Activated B cell treated with CpG ODN at 0.5 μM for 24 hours (primary cell): ENCODE data around the gene PMEPA1. TPM values are rescaled to one million over a fixed set of nuclear protein-coding genes. Genes with fewer than 3 reads are reported as not detected.

Experiments
- ATAC-seq: fragments of 200-7000 bp; cut with Tn5 transposase; one replicate; pipeline ENCODE4 v1.10.0; 2021; ENCODE audit warnings: low read depth, mild to moderate bottlenecking, moderate library complexity
- CTCF ChIA-PET: fragments of 350-600 bp; sonication (Branson Sonifier 250); formaldehyde crosslinking; loops from one replicate; lab custom pipeline; 2021; ENCODE audit warnings: antibody characterized with exemption; lab: Charles Lee
- POLR2A ChIA-PET: fragments of 350-600 bp; sonication (Branson Sonifier 250); formaldehyde crosslinking; loops from one replicate; lab custom pipeline; 2021; ENCODE audit warnings: antibody characterized with exemption; lab: Charles Lee
- DNase-seq: peaks from one replicate; pipeline ENCODE4 v3.0.0; 2022
- H3K27ac Mint-ChIP-seq: one replicate; pipeline ENCODE4 v1.8.0; 2020; ENCODE audit warnings: mixed read lengths
- H3K27me3 Mint-ChIP-seq: one replicate; pipeline ENCODE4 v1.8.0; 2021; ENCODE audit warnings: mixed read lengths
- H3K36me3 Mint-ChIP-seq: one replicate; pipeline ENCODE4 v1.8.0; 2021; ENCODE audit warnings: low read depth, mixed read lengths
- H3K4me1 Mint-ChIP-seq: one replicate; pipeline ENCODE4 v1.8.0; 2021; ENCODE audit warnings: mixed read lengths
- H3K4me3 Mint-ChIP-seq: one replicate; pipeline ENCODE4 v1.8.0; 2020; ENCODE audit warnings: mild to moderate bottlenecking, mixed read lengths
- H3K9me3 Mint-ChIP-seq: one replicate; pipeline ENCODE4 v1.8.0; 2020; ENCODE audit warnings: mixed read lengths
- intact Hi-C: fragments of 100-400 bp; cut with micrococcal nuclease; formaldehyde crosslinking; loops from one replicate; pipeline ENCODE4 v1.15.1; 2024
- total RNA-seq: library from RNA; stranded (reverse); gene quantifications from 2 replicates; pipeline ENCODE4 v1.2.3, GENCODE V29; 2022
- TF ChIP-seq, protein P1 (sequence below): fragments of 200-600 bp; IDR thresholded peaks from one replicate; pipeline ENCODE4 v1.8.0; 2022; ENCODE audit warnings: antibody characterized with exemption, mild to moderate bottlenecking

Gene PMEPA1
- total RNA-seq, 1 donor from 2014 or later = 34.8 TPM

DNA sequence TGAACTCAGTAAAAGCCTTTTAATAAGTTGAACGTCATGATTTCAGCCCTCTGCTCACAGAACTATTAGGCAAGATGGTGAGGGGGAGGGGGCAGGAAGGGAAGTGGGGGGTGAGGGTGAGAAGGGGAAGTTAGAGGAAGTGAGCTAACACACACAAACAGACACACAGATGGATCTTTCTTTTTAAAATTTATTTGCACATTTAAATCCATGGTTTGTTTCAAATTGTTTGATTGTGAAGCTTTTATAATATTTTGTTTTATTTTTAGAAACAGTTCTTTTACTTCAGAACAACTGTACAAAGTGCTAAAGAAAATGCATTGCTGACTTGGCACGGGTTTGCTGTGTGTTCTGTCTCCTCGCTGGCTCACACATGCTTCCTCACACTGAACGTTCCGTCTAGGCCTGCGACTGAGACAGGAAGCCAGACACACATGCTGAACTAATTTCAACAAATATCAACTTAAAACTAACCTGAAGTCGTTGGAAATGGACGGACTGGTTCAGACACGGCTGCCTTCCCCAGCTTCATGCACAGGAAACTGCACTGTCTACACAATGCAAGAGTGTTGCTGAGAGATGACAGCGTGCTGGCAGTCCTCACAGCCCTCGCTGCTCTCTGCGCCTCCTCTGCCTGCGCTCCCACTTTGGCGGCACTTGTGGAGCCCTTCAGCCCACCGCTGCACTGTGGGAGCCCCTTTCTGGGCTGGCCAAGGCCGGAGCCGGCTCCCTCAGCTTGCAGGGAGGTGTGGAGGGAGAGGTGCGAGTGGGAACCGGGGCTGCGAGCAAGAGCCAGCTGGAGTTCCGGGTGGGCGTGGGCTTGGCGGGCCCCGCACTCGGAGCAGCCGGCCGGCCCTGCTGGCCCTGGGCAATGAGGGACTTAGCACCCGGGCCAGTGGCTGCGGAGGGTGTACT lies 81.5 kb downstream of the PMEPA1 start:
- intact Hi-C loops = loop anchor here (1.0 to 10.0 kb wide), 5 partner anchors 8 to 1496 kb away; partner anchors contain the start of genes PMEPA1 and ZBP1
- Mint-ChIP-seq H3K9me3 (peaks cover 8% of the 10 kb centered on the region), H3K27me3 (peaks cover 12% of the 10 kb centered on the region), H3K36me3 (peaks cover 30% of the 10 kb centered on the region), H3K27ac (peak overlapping the region; percentile 98), H3K4me3 (peak overlapping the region; percentile 81), H3K4me1 (peaks cover 39% of the 10 kb centered on the region)
- CTCF ChIA-PET = interaction anchor here (1.1 to 5.0 kb wide), 6 partner anchors 9 to 459 kb away, joined by 3 to 30 read pairs (median 4); no protein-coding TSS in a partner anchor
- TF ChIP-seq, protein P1, sequence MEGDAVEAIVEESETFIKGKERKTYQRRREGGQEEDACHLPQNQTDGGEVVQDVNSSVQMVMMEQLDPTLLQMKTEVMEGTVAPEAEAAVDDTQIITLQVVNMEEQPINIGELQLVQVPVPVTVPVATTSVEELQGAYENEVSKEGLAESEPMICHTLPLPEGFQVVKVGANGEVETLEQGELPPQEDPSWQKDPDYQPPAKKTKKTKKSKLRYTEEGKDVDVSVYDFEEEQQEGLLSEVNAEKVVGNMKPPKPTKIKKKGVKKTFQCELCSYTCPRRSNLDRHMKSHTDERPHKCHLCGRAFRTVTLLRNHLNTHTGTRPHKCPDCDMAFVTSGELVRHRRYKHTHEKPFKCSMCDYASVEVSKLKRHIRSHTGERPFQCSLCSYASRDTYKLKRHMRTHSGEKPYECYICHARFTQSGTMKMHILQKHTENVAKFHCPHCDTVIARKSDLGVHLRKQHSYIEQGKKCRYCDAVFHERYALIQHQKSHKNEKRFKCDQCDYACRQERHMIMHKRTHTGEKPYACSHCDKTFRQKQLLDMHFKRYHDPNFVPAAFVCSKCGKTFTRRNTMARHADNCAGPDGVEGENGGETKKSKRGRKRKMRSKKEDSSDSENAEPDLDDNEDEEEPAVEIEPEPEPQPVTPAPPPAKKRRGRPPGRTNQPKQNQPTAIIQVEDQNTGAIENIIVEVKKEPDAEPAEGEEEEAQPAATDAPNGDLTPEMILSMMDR = no peak
- peak; percentile 81 for ATAC-seq
- no peak for DNase-seq
- POLR2A ChIA-PET = interaction anchor here (0.6 to 5.3 kb wide), 14 partner anchors 9 to 679 kb away, joined by 3 to 188 read pairs (median 4); partner anchors contain the start of genes PMEPA1, RBM38 and ZBP1

- POLR2A ChIA-PET = interaction anchor here (0.6 to 5.3 kb wide), 9 partner anchors 8 to 680 kb away, joined by 3 to 188 read pairs (median 4); partner anchors contain the start of genes RBM38 and ZBP1
- H3K27ac Mint-ChIP-seq = peak overlapping the region; percentile 98
- peaks cover 10% of the 10 kb centered on the region for H3K27me3 Mint-ChIP-seq
- intact Hi-C loops = loop anchor here (10.0 kb wide), 2 partner anchors 827 to 1497 kb away; no protein-coding TSS in a partner anchor
- no peak for DNase-seq
- no peak for ATAC-seq
- H3K36me3 Mint-ChIP-seq = peaks cover 32% of the 10 kb centered on the region
- CTCF ChIA-PET = interaction anchor here (1.2 to 5.0 kb wide), 4 partner anchors 8 to 460 kb away, joined by 3 to 30 read pairs (median 4); no protein-coding TSS in a partner anchor
- peaks cover 8% of the 10 kb centered on the region for H3K9me3 Mint-ChIP-seq
- no peak overlapping the region for H3K4me3 Mint-ChIP-seq
- H3K4me1 Mint-ChIP-seq = peaks cover 45% of the 10 kb centered on the region
- TF ChIP-seq, protein P1 = no peak
Observed at GRCh38 chr20:57627339-57627738, 82.5 kb downstream of the PMEPA1 start.

GRCh38 chr20:57625978-57626377 lies 83.8 kb downstream of the PMEPA1 start:
- Mint-ChIP-seq H3K4me3 (no peak overlapping the region), H3K27ac (peak overlapping the region; percentile 13), H3K36me3 (peaks cover 32% of the 10 kb centered on the region), H3K27me3 (peaks cover 2% of the 10 kb centered on the region), H3K9me3 (peaks cover 8% of the 10 kb centered on the region), H3K4me1 (peaks cover 58% of the 10 kb centered on the region)
- intact Hi-C loops = loop anchor here (10.0 kb wide), 2 partner anchors 829 to 1499 kb away; no protein-coding TSS in a partner anchor
- CTCF ChIA-PET = interaction anchor here (5.0 kb wide), 1 partner anchor 28 kb away, joined by 30 read pairs; no protein-coding TSS in a partner anchor
- POLR2A ChIA-PET = interaction anchor here (1.4 to 5.3 kb wide), 2 partner anchors 6 to 85 kb away, joined by 4 to 188 read pairs; partner anchors contain the start of gene ZBP1
- DNase-seq (no peak), ATAC-seq (no peak)
- TF ChIP-seq, protein P1 = no peak

DNA sequence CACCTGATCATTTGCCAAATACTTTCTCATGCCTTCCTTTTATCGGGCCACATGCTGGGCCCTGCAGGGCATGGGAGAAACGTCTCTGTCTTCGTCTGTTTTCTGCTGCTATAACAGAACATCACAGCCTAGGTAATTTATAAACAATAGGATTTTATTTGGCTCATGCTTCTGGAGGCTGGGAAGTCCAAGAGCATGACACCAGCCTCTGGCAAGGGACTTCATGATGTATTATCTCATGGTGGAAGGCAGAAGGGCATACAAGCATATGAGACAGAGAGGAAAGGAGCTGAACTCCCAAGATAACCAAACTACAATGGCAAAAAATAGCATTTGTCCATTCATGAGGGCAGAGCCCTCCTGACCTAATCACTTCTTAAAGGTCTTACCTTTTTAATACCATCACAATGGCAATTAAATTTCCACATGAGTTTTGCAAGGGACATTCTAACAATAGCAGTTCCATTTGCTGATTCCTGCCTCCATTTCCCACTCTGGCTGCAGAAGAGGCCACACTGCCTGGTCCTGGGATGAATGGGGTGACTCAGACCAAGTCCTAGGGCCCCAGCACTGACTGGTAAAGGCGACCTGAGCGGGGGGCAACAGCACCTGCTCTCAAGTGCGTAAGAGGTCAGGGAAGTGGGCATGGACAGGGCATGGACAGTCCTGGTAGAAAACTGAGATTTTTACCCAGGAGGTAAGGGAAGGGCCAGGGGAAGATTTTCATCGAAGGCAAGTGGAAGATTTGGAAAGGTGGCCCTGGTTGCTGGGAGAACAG lies 84.4 kb downstream of the PMEPA1 start:
- DNase-seq (no peak), ATAC-seq (no peak)
- CTCF ChIA-PET = no interaction called here
- TF ChIP-seq, protein P1 = no peak
- H3K27ac Mint-ChIP-seq = peak overlapping the region; percentile 24
- intact Hi-C loops = loop anchor here (10.0 kb wide), 2 partner anchors 829 to 1499 kb away; no protein-coding TSS in a partner anchor
- no peaks in the 10 kb centered on the region for H3K27me3 Mint-ChIP-seq
- peaks cover 64% of the 10 kb centered on the region for H3K4me1 Mint-ChIP-seq
- H3K9me3 Mint-ChIP-seq = peaks cover 8% of the 10 kb centered on the region
- POLR2A ChIA-PET = no interaction called here
- no peak overlapping the region for H3K4me3 Mint-ChIP-seq
- peaks cover 32% of the 10 kb centered on the region for H3K36me3 Mint-ChIP-seq
